Left lung (tissue), 10 donors: ENCODE results near the gene SLC30A3. TPM values are rescaled to one million over a fixed set of nuclear protein-coding genes. Genes with fewer than 3 reads are reported as not detected.

Experiments used
- ATAC-seq: fragments of 200-7000 bp; cut with Tn5 transposase; one replicate; pipeline ENCODE4 v1.9.1; 2020; ENCODE audit warnings: moderate library complexity
- DNase-seq, 4 donors: peaks; one replicate each; pipeline ENCODE4 v3.0.0-alpha.2; 2013 to 2020
- H3K27ac ChIP-seq, 2 donors: fragments of 200-600 bp; sonication (generic) in 1 of 2; one replicate each; pipeline versions ENCODE4 v1.5.0 to v1.8.0; 2020 to 2021
- H3K27me3 ChIP-seq, 2 donors: fragments of 200-600 bp; sonication (generic) in 1 of 2; one replicate each; pipeline versions ENCODE4 v1.5.0 to v1.8.0; 2020 to 2021
- H3K36me3 ChIP-seq, 2 donors: fragments of 200-600 bp; sonication (generic) in 1 of 2; one replicate each; pipeline versions ENCODE4 v1.5.0 to v1.8.0; 2020 to 2021
- H3K4me1 ChIP-seq, 2 donors: fragments of 200-600 bp; one replicate each; pipeline ENCODE4 v1.8.0; 2021
- H3K4me3 ChIP-seq, 2 donors: fragments of 200-600 bp; sonication (generic) in 1 of 2; one replicate each; pipeline versions ENCODE4 v1.5.0 to v1.8.0; 2020 to 2021; ENCODE audit warnings: mild to moderate bottlenecking in 1 of 2
- H3K9me3 ChIP-seq, 2 donors: fragments of 200-600 bp; sonication (generic) in 1 of 2; one replicate each; pipeline versions ENCODE4 v1.5.0 to v1.8.0; 2020 to 2021
- intact Hi-C, 2 donors: fragments of 100-400 bp; cut with DNase I; formaldehyde crosslinking; loops; one replicate each; pipeline versions ENCODE4 v1.11.2 to v1.14.2; 2022
- polyA plus RNA-seq, 6 donors: library from polyadenylated mRNA; unstranded; fragments of 120-200 nt; gene quantifications; one replicate each; pipeline ENCODE4 v1.2.1, GENCODE V29; 2013; ENCODE audit not compliant: insufficient read length in 6 of 6
- total RNA-seq, 2 donors: library from RNA; stranded (reverse); fragmentation: NEBNext Ultra II Directional; extraction: Animal tissue kit (Norgen Biotek cat#: 25700); gene quantifications; one replicate each; pipeline ENCODE4 v1.2.1, GENCODE V29; 2021
- TF ChIP-seq, protein P1 (sequence below), 2 donors: fragments of 200-600 bp; sonication (generic) in 1 of 2; IDR thresholded peaks; one replicate each; pipeline versions ENCODE4 v1.5.0 to v1.8.0; 2021; ENCODE audit warnings: antibody characterized with exemption in 2 of 2
- donor health status: DM: no; HTN: yes; CAD: no.
- donor health status: DM: no; HTN: no; CAD: no.

SLC30A3 gene
- total and polyA plus RNA-seq, 8 donors: 0.26 to 0.69 (median 0.48) TPM

DNA sequence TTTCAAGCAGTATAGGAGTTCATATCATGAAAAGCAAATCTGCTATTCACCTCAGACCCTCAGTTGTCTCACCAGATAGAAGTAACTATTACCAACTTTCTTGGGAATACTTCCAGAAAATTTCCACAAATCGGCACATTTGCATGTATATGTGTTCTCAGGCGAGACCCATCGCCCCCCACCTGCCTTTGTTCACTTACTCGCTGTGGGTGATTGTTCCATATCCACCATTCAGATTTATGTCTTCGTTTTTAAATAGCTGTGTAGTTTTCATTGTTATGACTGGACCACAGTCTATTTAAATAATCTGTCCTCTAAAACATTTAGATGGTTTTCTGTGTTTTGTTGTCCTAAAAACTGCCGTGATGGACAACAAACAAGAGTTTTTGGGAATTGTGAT is 22.6 kb upstream of the SLC30A3 start:
- no peak for DNase-seq
- no peaks in the 10 kb centered on the region for H3K9me3 ChIP-seq

DNA sequence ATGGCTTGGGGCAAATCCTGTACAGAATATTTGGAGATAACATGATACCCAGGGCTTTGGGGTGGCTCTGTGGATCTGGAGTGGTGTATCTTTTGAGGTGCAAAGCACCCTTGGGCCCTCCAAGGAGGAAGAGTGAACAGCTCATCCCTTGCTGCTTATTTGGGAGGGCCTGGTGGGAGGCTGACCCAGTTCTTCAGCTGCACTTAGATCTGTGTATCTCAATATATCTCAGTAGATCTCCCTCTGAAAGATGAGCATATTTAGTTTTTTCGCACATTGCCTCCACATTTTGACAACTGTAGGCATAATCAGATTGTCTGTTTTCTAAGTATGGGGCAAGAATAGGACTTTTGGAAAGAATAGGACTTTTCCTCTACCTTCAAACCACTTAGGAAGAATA is 22.1 kb upstream of the SLC30A3 start:
- Histone ChIP-seq H3K4me1 (peaks cover 0 to 3% of the 10 kb centered on the region in 2 donors), H3K9me3 (no peaks in the 10 kb centered on the region), H3K4me3 (no peak overlapping the region), H3K36me3 (no peaks in the 10 kb centered on the region), H3K27ac (no peak overlapping the region), H3K27me3 (peaks cover 0 to 25% of the 10 kb centered on the region in 2 donors)
- TF ChIP-seq, protein P1, sequence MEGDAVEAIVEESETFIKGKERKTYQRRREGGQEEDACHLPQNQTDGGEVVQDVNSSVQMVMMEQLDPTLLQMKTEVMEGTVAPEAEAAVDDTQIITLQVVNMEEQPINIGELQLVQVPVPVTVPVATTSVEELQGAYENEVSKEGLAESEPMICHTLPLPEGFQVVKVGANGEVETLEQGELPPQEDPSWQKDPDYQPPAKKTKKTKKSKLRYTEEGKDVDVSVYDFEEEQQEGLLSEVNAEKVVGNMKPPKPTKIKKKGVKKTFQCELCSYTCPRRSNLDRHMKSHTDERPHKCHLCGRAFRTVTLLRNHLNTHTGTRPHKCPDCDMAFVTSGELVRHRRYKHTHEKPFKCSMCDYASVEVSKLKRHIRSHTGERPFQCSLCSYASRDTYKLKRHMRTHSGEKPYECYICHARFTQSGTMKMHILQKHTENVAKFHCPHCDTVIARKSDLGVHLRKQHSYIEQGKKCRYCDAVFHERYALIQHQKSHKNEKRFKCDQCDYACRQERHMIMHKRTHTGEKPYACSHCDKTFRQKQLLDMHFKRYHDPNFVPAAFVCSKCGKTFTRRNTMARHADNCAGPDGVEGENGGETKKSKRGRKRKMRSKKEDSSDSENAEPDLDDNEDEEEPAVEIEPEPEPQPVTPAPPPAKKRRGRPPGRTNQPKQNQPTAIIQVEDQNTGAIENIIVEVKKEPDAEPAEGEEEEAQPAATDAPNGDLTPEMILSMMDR (IDR thresholded peaks at IDR 0.05): no peak
- DNase-seq (no peak), ATAC-seq (no peak)
- intact Hi-C loops: loop anchor here in 1 of 2 donors (10.0 kb wide), 1 partner anchor 190 kb away; no protein-coding TSS in a partner anchor

More for the DNA sequence above, 22.6 kb upstream of the SLC30A3 start:
- no peak for ATAC-seq
- Histone ChIP-seq H3K27me3 (peaks cover 0 to 28% of the 10 kb centered on the region in 2 donors), H3K4me3 (no peak overlapping the region), H3K4me1 (no peaks in the 10 kb centered on the region), H3K27ac (no peak overlapping the region), H3K36me3 (no peaks in the 10 kb centered on the region)
- intact Hi-C loops: loop anchor here in 1 of 2 donors (10.0 kb wide), 1 partner anchor 191 kb away; no protein-coding TSS in a partner anchor
- TF ChIP-seq, protein P1 (IDR thresholded peaks at IDR 0.05): no peak

DNA sequence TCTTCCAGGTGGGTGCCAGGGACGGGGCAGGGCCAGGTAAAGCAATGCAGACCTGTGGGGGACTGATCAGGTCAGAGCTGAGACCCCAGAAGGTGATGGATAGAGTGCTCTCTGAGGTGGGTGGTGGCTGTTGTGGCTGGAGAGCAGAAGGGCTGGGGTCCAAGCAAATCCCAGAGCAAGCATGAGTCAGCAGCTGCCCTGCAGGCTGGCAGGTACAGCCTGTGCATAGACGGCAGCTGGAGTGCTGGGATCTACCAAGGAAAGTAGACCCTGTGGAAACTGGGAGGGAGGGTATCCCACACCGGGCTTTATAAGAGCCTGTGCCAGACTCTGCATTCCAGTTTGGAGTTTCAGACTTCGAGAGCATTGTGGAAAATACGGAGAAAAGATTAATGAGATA is 20.0 kb upstream of the SLC30A3 start:
- Histone ChIP-seq H3K4me1 (peaks cover 0 to 4% of the 10 kb centered on the region in 2 donors), H3K27ac (no peak overlapping the region), H3K36me3 (no peaks in the 10 kb centered on the region), H3K9me3 (no peaks in the 10 kb centered on the region), H3K4me3 (no peak overlapping the region), H3K27me3 (peaks cover 0 to 23% of the 10 kb centered on the region in 2 donors)
- ATAC-seq (peak; percentile 22), DNase-seq (no peak)
- TF ChIP-seq, protein P1 (IDR thresholded peaks at IDR 0.05): no peak
- intact Hi-C loops: loop anchor here in 1 of 2 donors (10.0 kb wide), 1 partner anchor 188 kb away; no protein-coding TSS in a partner anchor

DNA sequence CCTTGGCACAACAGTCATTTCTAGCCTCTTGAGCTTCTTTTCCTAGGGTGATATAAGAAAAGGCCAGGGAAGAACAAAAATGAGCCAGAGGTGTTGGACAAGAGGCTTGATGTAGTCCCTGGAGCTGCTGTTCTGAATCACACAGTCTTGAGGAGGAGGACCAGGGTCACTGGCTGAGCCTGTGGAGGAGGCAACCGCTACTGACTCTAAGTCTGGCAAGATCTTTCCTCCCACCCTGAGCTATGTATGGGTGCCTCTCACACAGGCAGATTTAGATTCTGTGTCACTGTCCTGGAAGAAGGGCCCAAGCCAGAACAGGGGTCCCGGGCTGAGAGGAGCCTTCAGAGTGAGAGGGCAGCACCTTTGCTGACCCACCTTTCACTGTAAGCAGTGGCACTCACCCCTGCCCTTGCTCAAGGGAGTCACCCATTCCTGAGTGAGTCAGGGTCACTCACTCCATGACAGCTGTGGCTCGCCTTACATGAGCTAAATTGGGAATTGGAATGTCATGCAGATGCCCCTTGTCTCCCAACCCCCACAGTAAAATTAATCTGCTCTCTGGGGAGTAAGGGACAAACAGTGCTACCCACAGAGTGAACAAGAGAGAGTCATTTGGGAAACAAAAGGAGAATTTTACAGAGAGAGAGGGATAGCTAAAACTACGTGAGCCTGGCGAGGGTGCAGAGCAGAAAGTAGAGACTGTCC is 19.2 kb upstream of the SLC30A3 start, which contains the start of gene TRIM54:
TSS of gene TRIM54 (plus strand) at position 575 of the 705 bp plus-strand sequence. CDS start 303 bp downstream, outside the sequence.
- TF ChIP-seq, protein P1 (IDR thresholded peaks at IDR 0.05): no peak
- Histone ChIP-seq H3K9me3 (no peaks in the 10 kb centered on the region), H3K27me3 (peaks cover 0 to 29% of the 10 kb centered on the region in 2 donors), H3K36me3 (no peaks in the 10 kb centered on the region), H3K4me1 (peaks cover 0 to 4% of the 10 kb centered on the region in 2 donors), H3K27ac (no peak within 1 kb of the TSS), H3K4me3 (no peak within 1 kb of the TSS)
- ATAC-seq (no peak), DNase-seq (no peak)
- intact Hi-C loops: loop anchor here in 1 of 2 donors (10.0 kb wide), 1 partner anchor 187 kb away; no protein-coding TSS in a partner anchor

DNA sequence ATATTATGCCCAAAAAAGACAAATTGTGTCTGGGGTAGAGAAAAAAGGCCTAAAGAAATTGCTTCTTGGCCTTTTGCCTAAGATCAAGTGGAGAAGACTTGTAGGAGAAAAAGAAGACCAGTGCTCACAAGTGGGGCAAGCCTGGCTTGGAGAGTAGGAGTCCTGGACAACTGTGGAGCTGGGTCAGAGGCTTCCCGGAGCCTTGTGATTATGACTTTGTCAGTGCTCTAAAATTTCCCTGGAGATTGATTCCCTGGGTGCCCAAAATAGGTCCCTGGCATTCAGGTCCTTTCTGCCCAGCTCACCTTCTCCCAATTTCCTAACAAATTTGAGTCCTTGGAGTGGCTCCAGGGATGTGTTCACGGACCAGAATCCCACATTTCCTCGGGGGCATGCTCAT is 18.6 kb upstream of the SLC30A3 start:
- Histone ChIP-seq H3K4me1 (peaks cover 0 to 4% of the 10 kb centered on the region in 2 donors), H3K27me3 (peaks cover 0 to 29% of the 10 kb centered on the region in 2 donors), H3K4me3 (no peak overlapping the region), H3K36me3 (no peaks in the 10 kb centered on the region), H3K27ac (no peak overlapping the region), H3K9me3 (no peaks in the 10 kb centered on the region)
- TF ChIP-seq, protein P1 (IDR thresholded peaks at IDR 0.05): no peak
- intact Hi-C loops: loop anchor here in 1 of 2 donors (10.0 kb wide), 1 partner anchor 187 kb away; no protein-coding TSS in a partner anchor
- ATAC-seq (no peak), DNase-seq (no peak)
